K562 (cell line): ENCODE results near the gene PFDN2. TPM values are rescaled to one million over a fixed set of nuclear protein-coding genes. Genes with fewer than 3 reads are reported as not detected.
"Not testable (repeated sequence)": the region's sequence is repeated elsewhere in the genome, so short reads cannot be mapped to it uniquely, and the experiment has no call there.

Experiments used
- ATAC-seq: fragments of 200-7000 bp; cut with Tn5 transposase; 3 replicates; pipeline ENCODE4 v1.9.1; 2020; ENCODE audit warnings: moderate library complexity
- BruUV-seq: library from RNA; stranded (reverse); fragments of 400-500 nt; replicated peaks from 2 replicates; lab custom pipeline; 2021; lab: Mats Ljungman, UMichigan
- CTCF ChIA-PET: fragments of 300-600 bp; formaldehyde crosslinking; extraction: SDS; loops from one replicate; lab custom pipeline; 2021; ENCODE audit warnings: low intra/inter-chr PET ratio; lab: Yijun Ruan, JAX
- POLR2A ChIA-PET: fragments of 300-600, 350-650 bp; sonication (Branson Sonifier 250); formaldehyde crosslinking; extraction: SDS; loops from one replicate; lab custom pipeline; 2021; ENCODE audit warnings: antibody characterized with exemption, inconsistent platforms; lab: Yijun Ruan, JAX
- DNase-seq, 4 experiments: peaks; one replicate each; pipeline versions ENCODE4 v3.0.0 to v3.0.0-alpha.2; 2011 to 2018; ENCODE audit warnings: low spot score in 3 of 4, mixed read lengths in 3 of 4; ENCODE audit errors: extremely low read depth in 1 of 4
- FAIRE-seq: peaks from 2 replicates; lab custom pipeline; 2011; peaks lifted over from hg19 to GRCh38; lab: Jason Lieb, UNC
- H2AFZ ChIP-seq: 2 replicates; pipeline ENCODE4 v1.6.0; 2011; ENCODE audit warnings: low read depth, low read length, control low read depth, inconsistent platforms
- H3K27ac ChIP-seq: fragments of 200-600 bp; 3 replicates; pipeline ENCODE4 v1.8.0; 2011; ENCODE audit warnings: low read depth, mild to moderate bottlenecking, control low read depth, inconsistent platforms, low read length, moderate library complexity, mixed read lengths; ENCODE audit errors: extremely low read depth
- H3K27me3 ChIP-seq, 2 experiments: fragments of 300-600 bp in 1 of 2; 2 replicates in 1 of 2; 3 replicates in 1 of 2; pipeline versions ENCODE4 v1.6.0 to v1.8.0; 2011; ENCODE audit warnings: inconsistent platforms in 2 of 2, low read length in 2 of 2, mild to moderate bottlenecking in 1 of 2, mixed read lengths in 1 of 2, moderate library complexity in 1 of 2; ENCODE audit not compliant: control insufficient read depth in 2 of 2, insufficient read depth in 2 of 2
- H3K36me3 ChIP-seq: fragments of 300-600 bp; 3 replicates; pipeline ENCODE4 v1.8.0; 2011; ENCODE audit warnings: mild to moderate bottlenecking, low read length, inconsistent platforms; ENCODE audit not compliant: control insufficient read depth, insufficient read depth
- H3K4me1 ChIP-seq, 2 experiments: fragments of 200-600 bp in 1 of 2; replicated peaks in 1 of 2; 2 replicates in 1 of 2; 3 replicates in 1 of 2; pipeline versions ENCODE4 v1.5.1 to v1.8.0; 2011; ENCODE audit warnings: inconsistent platforms in 2 of 2, low read length in 2 of 2, mild to moderate bottlenecking in 1 of 2, mixed read lengths in 1 of 2, moderate library complexity in 1 of 2; ENCODE audit not compliant: control insufficient read depth in 2 of 2, insufficient read depth in 2 of 2
- H3K4me2 ChIP-seq: 2 replicates; pipeline ENCODE4 v1.6.1; 2011; ENCODE audit warnings: low read length, control low read depth, inconsistent platforms, mixed read lengths; ENCODE audit not compliant: insufficient read depth
- H3K4me3 ChIP-seq: fragments of 200-600 bp; sonication (generic), shearing (Covaris generic); 2 replicates; pipeline ENCODE4 v1.5.1; 2016; ENCODE audit warnings: control low read depth, inconsistent platforms
- H3K79me2 ChIP-seq: fragments of 200-600 bp; 3 replicates; pipeline ENCODE4 v1.8.0; 2011; ENCODE audit warnings: low read length, inconsistent platforms; ENCODE audit not compliant: control insufficient read depth, insufficient read depth
- H3K9ac ChIP-seq, 2 experiments: 2 replicates each; pipeline versions ENCODE4 v1.6.0 to v1.6.1; 2011; ENCODE audit warnings: low read depth in 2 of 2, low read length in 2 of 2, control low read depth in 1 of 2, inconsistent platforms in 1 of 2, mild to moderate bottlenecking in 1 of 2, mixed read lengths in 1 of 2; ENCODE audit not compliant: insufficient read depth in 1 of 2
- H3K9me1 ChIP-seq: one replicate; pipeline ENCODE4 v1.6.0; 2011; ENCODE audit warnings: inconsistent platforms, mild to moderate bottlenecking, low read length, moderate library complexity; ENCODE audit not compliant: control insufficient read depth, insufficient read depth
- H3K9me3 ChIP-seq: replicated peaks from 2 replicates; pipeline ENCODE4 v1.5.1; 2011; ENCODE audit warnings: low read depth, low read length, inconsistent platforms; ENCODE audit not compliant: control insufficient read depth, insufficient read depth
- H4K20me1 ChIP-seq: replicated peaks from 2 replicates; pipeline ENCODE4 v1.6.1; 2011; ENCODE audit warnings: low read length, inconsistent platforms, mixed read lengths; ENCODE audit not compliant: control insufficient read depth, insufficient read depth
- WGBS: fragments of 100-300 bp; shearing (Covaris generic); methylation state at CpG from one replicate; pipeline ENCODE4 v1.1.6; 2016; ENCODE audit warnings: low coverage, mixed read lengths; ENCODE audit not compliant: insufficient coverage; ENCODE audit errors: missing lambda C conversion rate; 5-methylcytosine and 5-hydroxymethylcytosine counted together
- in situ Hi-C: fragments of 300-500 bp; cut with MboI; formaldehyde crosslinking; loops from 4 replicates; pipeline ENCODE4 v1.15.0; 2018; ENCODE audit warnings: inconsistent platforms, mixed read lengths
- intact Hi-C: fragments of 100-400 bp; cut with micrococcal nuclease; formaldehyde crosslinking; loops from 2 replicates; pipeline ENCODE4 v1.14.2; 2022
- polyA plus RNA-seq, 8 experiments: library from polyadenylated mRNA; depleted of rRNA in 4 of 8; stranded (reverse) in 5 of 8; unstranded in 3 of 8; fragments of >200 nt; fragmentation: Nextera tagmentation in 2 of 8; fragmentation: Illumina TruSeq in 1 of 8; extraction: Ambion mirVana in 2 of 8; extraction: Trizol in 1 of 8; gene quantifications; 2 replicates each; pipeline versions ENCODE4 v1.2.1 to v1.2.3, GENCODE V29; 2011 to 2014; ENCODE audit warnings: inconsistent platforms in 1 of 8, missing spikeins in 1 of 8
- total RNA-seq, 7 experiments: library from RNA; depleted of rRNA in 6 of 7; stranded (reverse); fragments of >200 nt in 6 of 7; fragmentation: Illumina TruSeq in 2 of 7; extraction: Trizol in 2 of 7; gene quantifications; 2 replicates each; pipeline versions ENCODE4 v1.2.1 to v1.2.3, GENCODE V29; 2011 to 2021; ENCODE audit warnings: low replicate concordance in 1 of 7

PFDN2 gene
- total and polyA plus RNA-seq, 9 of the 15 experiments (the other 6 are each of a cell fraction or from before 2014, with no cell fraction given), result 50.2 to 361 (median 144) TPM

- H3K79me2 ChIP-seq, intact Hi-C loops, H3K9me3 ChIP-seq, H3K9me1 ChIP-seq, H4K20me1 ChIP-seq, H3K27ac ChIP-seq, ATAC-seq, DNase-seq, H3K36me3 ChIP-seq, H3K4me3 ChIP-seq, FAIRE-seq, in situ Hi-C loops, H3K4me2 ChIP-seq, BruUV-seq, H3K9ac ChIP-seq, H3K27me3 ChIP-seq, H2AFZ ChIP-seq: not testable (repeated sequence)
- POLR2A ChIA-PET, result interaction anchor here (1.6 to 2.2 kb wide), 2 partner anchors 13 to 20 kb away, joined by 4 to 11 read pairs; partner anchors contain the start of gene USF1
- H3K4me1 ChIP-seq, result peaks cover 7 to 18% of the 10 kb centered on the region in 2 experiments; a peak in 4 of 5 replicates
- CTCF ChIA-PET, result interaction anchor here (0.6 kb wide), 1 partner anchor 58 kb away, joined by 4 read pairs; no protein-coding TSS in a partner anchor
- 50% methylated on average over 7 of the region's 7 CpGs for WGBS
These were observed 52.2 kb downstream of the PFDN2 start for GRCh38 chr1:161065681-161066080.

DNA sequence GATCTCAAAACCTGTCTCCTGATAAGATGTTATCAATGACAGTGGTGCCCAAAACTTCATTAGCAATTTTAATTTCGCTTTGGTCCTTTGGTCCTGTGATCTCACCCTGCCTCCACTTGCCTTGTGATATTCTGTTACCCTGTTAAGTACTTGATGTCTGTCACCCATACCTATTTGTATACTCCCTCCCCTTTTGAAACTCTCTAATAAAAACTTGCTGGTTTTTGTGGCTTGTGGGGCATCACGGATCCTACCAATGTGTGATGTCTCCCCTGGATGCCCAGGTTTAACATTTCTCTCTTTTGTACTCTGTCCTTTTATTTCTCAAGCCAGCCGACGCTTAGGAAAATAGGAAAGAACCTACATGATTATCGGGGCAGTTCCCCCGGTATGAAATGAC, 53.9 kb downstream of the PFDN2 start:
- DNase-seq, H3K36me3 ChIP-seq, H3K4me3 ChIP-seq, H2AFZ ChIP-seq, H3K27ac ChIP-seq, H3K4me2 ChIP-seq, FAIRE-seq, H3K9ac ChIP-seq, in situ Hi-C loops, H3K9me1 ChIP-seq, H3K9me3 ChIP-seq, intact Hi-C loops, BruUV-seq, H3K27me3 ChIP-seq, CTCF ChIA-PET, H3K79me2 ChIP-seq, H4K20me1 ChIP-seq, ATAC-seq: not testable (repeated sequence)
- POLR2A ChIA-PET, result interaction anchor here (2.2 kb wide), 1 partner anchor 18 kb away, joined by 11 read pairs; the partner anchor contains the start of gene USF1
- H3K4me1 ChIP-seq, result peaks cover 0 to 18% of the 10 kb centered on the region in 2 experiments
- WGBS, result 4% methylated on average over 6 of the region's 6 CpGs
